ENCODE measurements around the gene SPATS2.

SPATS2 gene

DNA sequence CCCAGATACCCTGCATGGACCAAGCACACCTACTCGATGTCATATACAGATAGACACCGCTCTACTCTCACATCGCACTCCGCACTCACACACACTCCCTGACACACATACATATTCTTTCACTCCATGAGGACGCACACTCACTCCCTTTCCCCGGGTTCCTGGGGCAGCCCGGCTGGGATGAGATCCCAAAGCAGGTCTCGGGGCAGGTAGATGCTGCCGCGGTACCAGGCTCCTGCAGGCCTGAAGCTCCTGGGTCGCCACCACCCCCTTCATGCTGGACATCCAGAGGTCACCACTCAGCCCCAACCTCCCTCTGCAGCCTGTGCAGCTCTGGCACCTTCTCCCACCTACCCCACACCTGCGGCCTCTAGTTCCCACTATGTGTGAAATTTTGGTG is 32.6 kb upstream of the SPATS2 start:
- Histone ChIP-seq H3K27ac (ENCODE audit: extremely low read depth, low read depth, low read length) (no peak overlapping the region), H3K36me3 (ENCODE audit: control insufficient read depth in 2 of 2, insufficient read depth in 1 of 2, low read length in 2 of 2) (peaks cover 3 to 27% of the 10 kb centered on the region in 2 experiments; a peak in 1 of 3 replicates), H3K4me1 (ENCODE audit: control insufficient read depth, insufficient read depth, low read length) (peaks cover 14% of the 10 kb centered on the region; the same call in 1 of the 2 replicates), H3K9me3 (ENCODE audit: control insufficient read depth, insufficient read depth, low read depth, low read length) (no peaks in the 10 kb centered on the region), H3K4me3 (ENCODE audit: low read depth, low read length) (no peak overlapping the region)
- POLR2A ChIA-PET, result interaction anchor here (1.0 to 8.2 kb wide), 3 partner anchors 9 to 37 kb away, joined by 3 to 82 read pairs (median 3); partner anchors contain the start of gene TROAP
- CTCF ChIA-PET, result interaction anchor here (0.6 to 11.4 kb wide), 9 partner anchors 9 to 255 kb away, joined by 3 to 185 read pairs (median 9); partner anchors contain the start of genes DNAJC22 and PRPH
- TF ChIP-seq PRDM1 (tag by site-specific recombination; IDR thresholded peaks at IDR 0.05) (0 out of 2 replicates have a peak, but pooled peaks have one; percentile 15), ZNF19 (tag by site-specific recombination; IDR thresholded peaks at IDR 0.05; ENCODE audit: low read depth) (no peak)

DNA sequence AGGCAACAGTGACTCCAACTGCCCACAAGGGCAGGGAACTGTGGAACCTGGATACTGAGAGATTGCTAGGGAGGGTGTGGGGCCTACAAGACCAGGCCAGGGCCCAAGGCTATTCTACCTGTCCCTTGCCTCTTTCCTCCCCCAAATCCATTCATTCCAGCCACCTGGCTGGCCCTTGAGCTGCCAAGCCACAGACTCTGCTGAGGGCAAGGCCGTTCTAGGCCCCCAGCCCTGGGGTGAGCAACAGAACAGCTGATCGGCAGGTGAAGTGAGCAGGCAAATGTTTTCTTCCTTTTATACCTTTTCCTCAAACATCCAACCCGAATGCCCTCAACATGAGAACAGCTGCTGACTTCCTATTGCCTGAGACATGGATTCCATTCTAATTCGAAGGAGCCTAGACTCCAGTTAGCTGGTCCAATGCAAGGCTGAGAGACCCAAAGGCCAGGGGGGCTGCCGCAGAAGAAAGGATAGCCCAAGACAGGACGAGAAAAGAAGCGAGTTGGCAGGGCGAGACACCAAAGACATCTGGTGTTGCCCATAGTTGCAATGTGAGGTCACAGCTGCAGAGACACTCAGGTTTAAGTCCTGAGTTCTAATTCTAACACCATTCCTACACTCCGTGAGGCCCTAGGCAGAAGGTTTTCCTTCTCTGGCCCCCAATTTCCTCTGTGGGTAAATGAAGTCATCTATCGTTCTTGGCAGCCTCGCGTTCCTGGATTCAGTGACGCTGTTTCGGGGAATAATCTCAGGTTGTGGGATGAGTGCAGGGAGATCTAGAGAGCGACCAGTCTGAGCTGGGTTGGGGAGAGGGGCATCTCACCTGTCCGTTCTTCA is 31.9 kb upstream of the SPATS2 start:
- ChIA-PET CTCF (interaction anchor here (0.6 to 11.4 kb wide), 10 partner anchors 8 to 254 kb away, joined by 3 to 185 read pairs (median 8); partner anchors contain the start of genes DNAJC22, PRPH and TROAP), POLR2A (interaction anchor here (1.0 to 8.2 kb wide), 5 partner anchors 9 to 38 kb away, joined by 3 to 82 read pairs (median 3); partner anchors contain the start of gene TROAP)
- Histone ChIP-seq H3K36me3 (ENCODE audit: control insufficient read depth in 2 of 2, insufficient read depth in 1 of 2, low read length in 2 of 2) (peaks cover 0 to 20% of the 10 kb centered on the region in 2 experiments; a peak in 1 of 3 replicates), H3K4me3 (ENCODE audit: low read depth, low read length) (no peak overlapping the region), H3K4me1 (ENCODE audit: control insufficient read depth, insufficient read depth, low read length) (peaks cover 15% of the 10 kb centered on the region; the same call in 1 of the 2 replicates), H3K9me3 (ENCODE audit: control insufficient read depth, insufficient read depth, low read depth, low read length) (no peaks in the 10 kb centered on the region), H3K27ac (ENCODE audit: extremely low read depth, low read depth, low read length) (no peak overlapping the region)
- TF ChIP-seq KLF9 (tag by site-specific recombination; IDR thresholded peaks at IDR 0.05; ENCODE audit: low read depth), result no peak
- no peak for TF ChIP-seq FEZF1 (tag by site-specific recombination; IDR thresholded peaks at IDR 0.05)
- peak; percentile 36; the same call in 1 of the 2 replicates for TF ChIP-seq ZNF341 (tag by site-specific recombination; IDR thresholded peaks at IDR 0.05; ENCODE audit: low read depth)

DNA sequence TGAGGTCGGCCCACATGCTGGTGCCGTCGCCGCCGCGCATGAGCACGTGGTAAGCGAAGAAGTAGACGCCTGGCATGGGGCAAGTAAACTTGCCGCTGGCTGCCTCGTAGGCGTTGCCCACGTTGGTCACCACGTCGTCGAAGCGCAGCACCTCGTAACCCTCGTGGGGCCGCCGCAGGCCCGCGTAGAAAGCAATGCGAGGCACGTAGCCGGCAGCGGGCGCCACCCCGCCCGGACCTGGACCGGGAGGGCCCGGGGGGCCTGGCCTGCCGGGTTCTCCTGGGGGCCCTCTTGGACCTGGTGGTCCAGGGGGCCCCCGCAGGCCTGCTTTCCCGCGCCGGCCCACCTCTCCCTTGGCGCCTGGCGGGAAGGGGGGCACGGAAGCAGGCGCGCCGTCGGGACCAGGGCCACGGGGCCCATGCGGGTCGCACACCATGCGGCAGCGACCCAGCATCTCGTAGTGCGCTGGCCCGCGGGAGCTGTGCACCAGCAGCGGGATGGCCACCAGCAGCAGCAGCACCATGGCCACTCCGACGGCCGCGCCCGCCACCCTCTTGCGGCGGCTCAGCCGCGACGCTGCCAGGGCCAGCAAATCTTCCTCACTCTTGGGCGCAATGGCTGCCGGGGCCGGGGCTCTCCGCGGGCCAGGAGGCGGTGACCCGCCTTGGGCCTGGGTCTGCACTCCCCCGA is 31.2 kb upstream of the SPATS2 start:
- CTCF ChIA-PET, result interaction anchor here (1.0 to 11.4 kb wide), 9 partner anchors 11 to 287 kb away, joined by 3 to 185 read pairs (median 7); partner anchors contain the start of genes DNAJC22, PRPF40B, PRPH and TROAP
- POLR2A ChIA-PET, result interaction anchor here (0.8 to 8.2 kb wide), 4 partner anchors 10 to 39 kb away, joined by 3 to 82 read pairs (median 5); partner anchors contain the start of gene TROAP

More for the DNA sequence above, 31.2 kb upstream of the SPATS2 start:
- no peaks in the 10 kb centered on the region for H3K9me3 ChIP-seq (ENCODE audit: control insufficient read depth, insufficient read depth, low read depth, low read length)
- H3K36me3 ChIP-seq (ENCODE audit: control insufficient read depth in 2 of 2, insufficient read depth in 1 of 2, low read length in 2 of 2), result peaks cover 0 to 12% of the 10 kb centered on the region in 2 experiments; a peak in 1 of 3 replicates
- peaks cover 9% of the 10 kb centered on the region; the same call in 1 of the 2 replicates for H3K4me1 ChIP-seq (ENCODE audit: control insufficient read depth, insufficient read depth, low read length)
- H3K4me3 ChIP-seq (ENCODE audit: low read depth, low read length), result no peak overlapping the region
- H3K27ac ChIP-seq (ENCODE audit: extremely low read depth, low read depth, low read length), result no peak overlapping the region
- TF ChIP-seq ZNF768 (tag by site-specific recombination; IDR thresholded peaks at IDR 0.05) (no peak), ZNF239 (tag by site-specific recombination; IDR thresholded peaks at IDR 0.05) (no peak), ZNF138 (tag by site-specific recombination; IDR thresholded peaks at IDR 0.05; ENCODE audit: borderline replicate concordance) (no peak), ZNF776 (tag by site-specific recombination; IDR thresholded peaks at IDR 0.05; ENCODE audit: borderline replicate concordance) (no peak), ZNF830 (tag by site-specific recombination; IDR thresholded peaks at IDR 0.05; ENCODE audit: low read depth) (no peak), ZNF175 (tag by site-specific recombination; IDR thresholded peaks at IDR 0.05) (no peak), ZNF19 (tag by site-specific recombination; IDR thresholded peaks at IDR 0.05; ENCODE audit: low read depth) (no peak), WT1 (tag by site-specific recombination; IDR thresholded peaks at IDR 0.05) (no peak), KLF8 (tag by site-specific recombination; IDR thresholded peaks at IDR 0.05) (no peak), ZNF529 (tag by site-specific recombination; IDR thresholded peaks at IDR 0.05; ENCODE audit: insufficient replicate concordance) (no peak), TCF7L2 (IDR thresholded peaks at IDR 0.05; ENCODE audit: borderline replicate concordance, low read depth, low read length) (no peak), ZNF433 (tag by site-specific recombination; IDR thresholded peaks at IDR 0.05; ENCODE audit: low read depth) (no peak), HOXC10 (CRISPR knock-in tag; IDR thresholded peaks at IDR 0.05) (no peak), ZNF2 (tag by site-specific recombination; IDR thresholded peaks at IDR 0.05) (no peak)
- TF ChIP-seq, protein P1, sequence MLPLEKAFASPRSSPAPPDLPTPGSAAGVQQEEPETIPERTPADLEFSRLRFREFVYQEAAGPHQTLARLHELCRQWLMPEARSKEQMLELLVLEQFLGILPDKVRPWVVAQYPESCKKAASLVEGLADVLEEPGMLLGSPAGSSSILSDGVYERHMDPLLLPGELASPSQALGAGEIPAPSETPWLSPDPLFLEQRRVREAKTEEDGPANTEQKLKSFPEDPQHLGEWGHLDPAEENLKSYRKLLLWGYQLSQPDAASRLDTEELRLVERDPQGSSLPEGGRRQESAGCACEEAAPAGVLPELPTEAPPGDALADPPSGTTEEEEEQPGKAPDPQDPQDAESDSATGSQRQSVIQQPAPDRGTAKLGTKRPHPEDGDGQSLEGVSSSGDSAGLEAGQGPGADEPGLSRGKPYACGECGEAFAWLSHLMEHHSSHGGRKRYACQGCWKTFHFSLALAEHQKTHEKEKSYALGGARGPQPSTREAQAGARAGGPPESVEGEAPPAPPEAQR (tag by site-specific recombination; IDR thresholded peaks at IDR 0.05), result no peak
- TF ChIP-seq, protein P2, sequence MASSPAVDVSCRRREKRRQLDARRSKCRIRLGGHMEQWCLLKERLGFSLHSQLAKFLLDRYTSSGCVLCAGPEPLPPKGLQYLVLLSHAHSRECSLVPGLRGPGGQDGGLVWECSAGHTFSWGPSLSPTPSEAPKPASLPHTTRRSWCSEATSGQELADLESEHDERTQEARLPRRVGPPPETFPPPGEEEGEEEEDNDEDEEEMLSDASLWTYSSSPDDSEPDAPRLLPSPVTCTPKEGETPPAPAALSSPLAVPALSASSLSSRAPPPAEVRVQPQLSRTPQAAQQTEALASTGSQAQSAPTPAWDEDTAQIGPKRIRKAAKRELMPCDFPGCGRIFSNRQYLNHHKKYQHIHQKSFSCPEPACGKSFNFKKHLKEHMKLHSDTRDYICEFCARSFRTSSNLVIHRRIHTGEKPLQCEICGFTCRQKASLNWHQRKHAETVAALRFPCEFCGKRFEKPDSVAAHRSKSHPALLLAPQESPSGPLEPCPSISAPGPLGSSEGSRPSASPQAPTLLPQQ (tag by site-specific recombination; IDR thresholded peaks at IDR 0.05), result no peak
